GM12878 (cell line): Measurements from ENCODE around the gene PIP5K1A. TPM values are rescaled to one million over a fixed set of nuclear protein-coding genes. Genes with fewer than 3 reads are reported as not detected.

Experiments
- ATAC-seq: fragments of 200-7000 bp; cut with Tn5 transposase; 3 replicates; pipeline ENCODE4 v1.9.1; 2020; ENCODE audit warnings: mild to moderate bottlenecking, moderate library complexity
- BruUV-seq: library from RNA; stranded (reverse); fragments of 400-500 nt; replicated peaks from 2 replicates; lab custom pipeline; 2021; lab: Mats Ljungman, UMichigan
- CTCF ChIA-PET: fragments of 300-600 bp; sonication (Branson Sonifier 250); formaldehyde crosslinking; extraction: SDS; loops from one replicate; lab custom pipeline; 2021; ENCODE audit warnings: inconsistent platforms; lab: Yijun Ruan, JAX
- POLR2A ChIA-PET: fragments of 350-600 bp; formaldehyde crosslinking; extraction: SDS; loops from one replicate; lab custom pipeline; 2021; ENCODE audit warnings: inconsistent platforms; lab: Charles Lee
- RAD21 ChIA-PET: fragments of 300-600 bp; sonication (Branson Sonifier 250); formaldehyde crosslinking; loops from one replicate; lab custom pipeline; 2023; ENCODE audit warnings: antibody characterized with exemption; ENCODE audit not compliant: unreplicated experiment; lab: Charles Lee
- SMC1A ChIA-PET: fragments of 300-600 bp; sonication (Branson Sonifier 250); formaldehyde crosslinking; loops from one replicate; lab custom pipeline; 2023; ENCODE audit not compliant: unreplicated experiment, uncharacterized antibody; lab: Charles Lee
- DNase-seq: peaks from one replicate; pipeline ENCODE4 v3.0.0-alpha.2; 2011; ENCODE audit warnings: low read depth, low spot score
- FAIRE-seq: peaks from 3 replicates; lab custom pipeline; 2011; peaks lifted over from hg19 to GRCh38; lab: Jason Lieb, UNC
- H2AFZ ChIP-seq: 2 replicates; pipeline ENCODE4 v1.6.0; 2011; ENCODE audit warnings: low read depth, low read length, control low read depth; ENCODE audit not compliant: control insufficient read depth
- H3K27ac ChIP-seq: 2 replicates; pipeline ENCODE4 v1.5.1; 2011; ENCODE audit warnings: control low read depth; ENCODE audit not compliant: control insufficient read depth, insufficient read depth
- H3K27me3 ChIP-seq, 2 experiments: replicated peaks in 1 of 2; 2 replicates each; pipeline versions ENCODE4 v1.6.0 to v1.6.1; 2011; ENCODE audit warnings: low read length in 1 of 2; ENCODE audit not compliant: control insufficient read depth in 2 of 2, insufficient read depth in 2 of 2
- H3K36me3 ChIP-seq, 2 experiments: 2 replicates each; pipeline ENCODE4 v1.5.1; 2011; ENCODE audit warnings: low read length in 1 of 2; ENCODE audit not compliant: control insufficient read depth in 2 of 2, insufficient read depth in 2 of 2
- H3K4me1 ChIP-seq: 2 replicates; pipeline ENCODE4 v1.6.1; 2011; ENCODE audit warnings: mild to moderate bottlenecking, low read length, moderate library complexity, mixed read lengths; ENCODE audit not compliant: control insufficient read depth, insufficient read depth
- H3K4me2 ChIP-seq: 2 replicates; pipeline ENCODE4 v1.6.0; 2011; ENCODE audit warnings: control low read depth; ENCODE audit not compliant: control insufficient read depth, insufficient read depth
- H3K4me3 ChIP-seq: fragments of 200-600 bp; sonication (generic); 2 replicates; pipeline ENCODE4 v1.5.1; 2016
- H3K79me2 ChIP-seq: 2 replicates; pipeline ENCODE4 v1.6.0; 2011; ENCODE audit warnings: low read length; ENCODE audit not compliant: control insufficient read depth, insufficient read depth
- H3K9ac ChIP-seq: 2 replicates; pipeline ENCODE4 v1.8.0; 2011; ENCODE audit warnings: low read length, control low read depth, mixed read lengths; ENCODE audit not compliant: control insufficient read depth, insufficient read depth
- H3K9me3 ChIP-seq: replicated peaks from 3 replicates; pipeline ENCODE4 v1.5.1; 2011; ENCODE audit warnings: mild to moderate bottlenecking, low read length; ENCODE audit not compliant: control insufficient read depth, insufficient read depth
- H4K20me1 ChIP-seq: 2 replicates; pipeline ENCODE4 v1.6.0; 2011; ENCODE audit not compliant: control insufficient read depth, insufficient read depth
- CUX1 ChIP-seq: IDR thresholded peaks from 2 replicates; pipeline ENCODE4 v1.6.1; 2012; ENCODE audit warnings: improper control_type of control experiment, low read depth, low read length; ENCODE audit not compliant: insufficient replicate concordance
- NFYB ChIP-seq: IDR thresholded peaks from 2 replicates; pipeline ENCODE4 v1.6.1; 2011; ENCODE audit warnings: low read depth, mild to moderate bottlenecking, low read length, improper control_type of control experiment, moderate library complexity; ENCODE audit not compliant: insufficient read depth
- WGBS: methylation state at CpG from one replicate; pipeline ENCODE4 v1.1.6; 2016; ENCODE audit warnings: low lambda C conversion rate; ENCODE audit not compliant: insufficient replicate concordance, insufficient coverage; ENCODE audit errors: missing lambda C conversion rate; 5-methylcytosine and 5-hydroxymethylcytosine counted together
- in situ Hi-C: fragments of 300-500 bp; cut with MboI; formaldehyde crosslinking; loops from 9 replicates; pipeline ENCODE4 v1.14.3; 2018; ENCODE audit warnings: mixed read lengths
- intact Hi-C: fragments of 100-400 bp; cut with micrococcal nuclease; formaldehyde crosslinking; loops from one replicate; pipeline ENCODE4 v1.14.2; 2022; ENCODE audit not compliant: unreplicated experiment
- polyA plus RNA-seq, 11 experiments: library from polyadenylated mRNA; depleted of rRNA in 4 of 11; unstranded in 6 of 11; stranded (reverse) in 5 of 11; fragments of >200 nt; fragmentation: Nextera tagmentation in 4 of 11; fragmentation: Illumina TruSeq in 1 of 11; extraction: Ambion mirVana in 4 of 11; extraction: Trizol in 1 of 11; gene quantifications; 1 replicate in 1 of 11; 2 replicates in 10 of 11; pipeline versions ENCODE4 v1.2.1 to v1.2.3, GENCODE V29; 2011 to 2016; ENCODE audit warnings: inconsistent platforms in 2 of 11, missing spikeins in 2 of 11, low read depth in 1 of 11
- total RNA-seq, 4 experiments: library from RNA; depleted of rRNA in 3 of 4; stranded (reverse); fragments of >200 nt in 3 of 4; fragmentation: Illumina TruSeq in 1 of 4; extraction: Trizol in 1 of 4; gene quantifications; 2 replicates each; pipeline versions ENCODE4 v1.2.1 to v1.2.3, GENCODE V29; 2013 to 2021

Gene PIP5K1A
- total and polyA plus RNA-seq, 10 of the 15 experiments (the other 5 are each of a cell fraction or from before 2014, with no cell fraction given) = 4.5 to 114 (median 51.5) TPM

GRCh38 chr1:151255381-151255780, 57.0 kb downstream of the PIP5K1A start:
- H2AFZ ChIP-seq = peak overlapping the region; percentile 96
- H3K27ac ChIP-seq = peak overlapping the region; percentile 87
- TSS peak; percentile 87 for BruUV-seq
- intact Hi-C loops = no loop called here
- H3K9ac ChIP-seq = peak overlapping the region; percentile 91
- ChIA-PET CTCF (interaction anchor here (0.8 to 5.8 kb wide), 6 partner anchors 26 to 156 kb away, joined by 3 to 70 read pairs (median 5); no protein-coding TSS in a partner anchor), SMC1A (interaction anchor here (1.0 to 1.7 kb wide), 7 partner anchors 22 to 189 kb away, joined by 3 to 8 read pairs (median 4); partner anchors contain the start of genes PI4KB and TNFAIP8L2), RAD21 (interaction anchor here (1.0 to 1.8 kb wide), 4 partner anchors 26 to 156 kb away, joined by 4 to 10 read pairs (median 4); partner anchors contain the start of gene ZNF687), POLR2A (interaction anchor here (0.5 to 4.6 kb wide), 8 partner anchors 21 to 299 kb away, joined by 3 to 32 read pairs (median 5); partner anchors contain the start of genes PSMB4, VPS72 and ZNF687)
- under 1% methylated on average over 10 of the region's 10 CpGs for WGBS
- in situ Hi-C loops = no loop called here
- no peak for DNase-seq
- peaks cover 40% of the 10 kb centered on the region for H3K79me2 ChIP-seq
- no peaks in the 10 kb centered on the region for H4K20me1 ChIP-seq
- H3K9me3 ChIP-seq = no peaks in the 10 kb centered on the region
- FAIRE-seq = no peak
- H3K27me3 ChIP-seq = no peaks in the 10 kb centered on the region
- TF ChIP-seq NFYB (peak; percentile 41; the same call in 1 of the 2 replicates), CUX1 (no peak)
- H3K4me2 ChIP-seq = peak overlapping the region; percentile 79
- H3K36me3 ChIP-seq = peaks cover 0 to 2% of the 10 kb centered on the region in 2 experiments; a peak in 2 of 4 replicates
- peak; percentile 21 for ATAC-seq
- peak overlapping the region; percentile 81 for H3K4me3 ChIP-seq
- peaks cover 2% of the 10 kb centered on the region; the same call in 1 of the 2 replicates for H3K4me1 ChIP-seq
